ENCODE measurements around the gene DNAAF8. TPM values are rescaled to one million over a fixed set of nuclear protein-coding genes. Genes with fewer than 3 reads are reported as not detected.

The DNAAF8 gene
- total RNA-seq, 1 donor from 2014 or later, result 0.59 TPM

DNA sequence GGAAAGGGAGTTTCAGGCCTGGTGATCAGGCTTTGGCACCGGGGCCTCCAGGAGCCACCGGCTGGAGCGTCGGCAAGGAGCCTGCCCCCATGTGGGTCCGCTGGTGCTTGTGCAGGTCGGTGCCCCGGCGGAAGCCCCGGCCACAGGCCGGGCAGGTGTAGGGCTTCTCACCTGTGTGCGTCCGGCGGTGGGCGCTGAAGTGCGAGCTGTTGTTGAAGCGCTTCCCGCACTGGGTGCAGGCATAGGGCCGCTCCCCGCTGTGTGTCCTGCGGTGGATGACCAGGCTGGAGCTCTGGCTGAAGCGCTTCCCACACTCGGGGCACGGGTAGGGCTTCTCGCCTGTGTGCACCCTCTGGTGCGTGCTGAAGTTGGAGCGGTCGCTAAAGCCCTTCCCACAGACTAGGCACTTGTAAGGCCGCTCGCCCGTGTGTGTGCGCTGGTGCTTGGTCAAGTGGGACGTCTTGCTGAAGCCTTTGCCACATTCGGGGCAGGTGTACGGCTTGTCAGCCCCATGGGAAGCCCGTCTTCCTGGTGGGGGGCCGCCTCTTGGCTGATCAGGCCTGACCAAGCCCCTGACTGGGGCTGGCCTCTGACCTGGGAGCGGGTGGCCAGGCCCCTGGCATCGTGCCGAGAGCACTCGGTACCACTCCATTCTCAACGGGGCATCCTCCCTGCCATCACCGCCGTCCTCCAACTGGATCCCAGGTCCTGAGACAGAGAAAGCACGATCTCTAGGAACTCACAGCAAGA is 18.2 kb downstream of the DNAAF8 start:
- DNase-seq, result no peak

DNA sequence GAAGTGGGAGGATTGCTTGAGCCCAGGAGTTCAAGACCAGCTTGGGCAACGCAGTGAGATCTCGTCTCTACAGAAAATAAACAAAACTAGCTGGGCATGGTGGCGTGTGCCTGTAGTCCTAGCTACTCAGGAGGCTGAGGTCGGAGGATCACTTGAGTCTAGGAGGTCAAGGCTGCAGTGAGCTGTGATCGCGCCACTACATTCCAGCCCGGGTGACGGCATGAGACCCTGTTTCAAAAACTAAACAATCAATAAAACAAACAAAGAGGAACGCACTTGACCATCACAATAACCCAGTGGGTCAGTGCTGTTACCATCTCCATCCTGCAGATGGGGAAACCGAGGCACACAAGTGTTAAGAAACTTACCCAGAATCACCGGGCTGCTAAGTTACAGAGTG is 18.9 kb downstream of the DNAAF8 start:
- no peak for DNase-seq

DNA sequence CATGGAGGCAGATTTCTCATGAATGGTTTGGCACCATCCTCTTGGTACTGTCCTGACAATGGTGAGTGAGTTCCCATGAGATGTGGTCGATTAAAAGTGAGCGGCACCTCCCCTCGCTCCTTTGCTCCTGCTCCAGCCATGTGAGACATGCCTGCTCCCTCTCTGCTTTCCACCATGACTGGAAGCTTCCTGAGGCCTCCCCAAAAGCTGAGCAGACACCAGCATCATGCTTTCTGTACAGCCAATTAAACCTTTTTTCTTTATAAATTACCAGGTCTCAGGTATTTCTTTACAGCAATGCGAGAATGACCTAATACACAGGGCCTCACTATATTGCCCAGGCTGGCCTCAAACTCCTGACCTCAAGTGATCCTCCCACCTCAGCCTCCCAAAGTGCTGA is 20.5 kb downstream of the DNAAF8 start:
- no peak for DNase-seq

DNA sequence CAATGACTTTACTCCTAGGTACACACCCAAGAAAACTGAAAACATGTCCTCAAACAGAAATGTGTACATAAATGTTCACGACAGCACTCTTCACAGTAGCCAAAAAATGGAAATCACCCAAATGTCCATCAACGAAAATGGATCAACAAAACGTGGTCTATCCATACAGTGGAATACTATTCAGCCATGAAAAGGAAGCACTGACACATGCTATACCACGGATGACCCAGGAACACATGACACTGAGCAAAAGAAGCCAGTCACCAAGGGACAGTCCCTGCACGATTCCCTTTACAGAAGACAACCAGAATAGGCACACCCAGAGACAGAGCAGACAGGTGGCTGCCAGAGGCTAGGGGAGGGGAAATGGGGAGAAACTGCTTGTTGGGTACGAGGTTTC is 21.4 kb downstream of the DNAAF8 start:
- no peak for DNase-seq

DNA sequence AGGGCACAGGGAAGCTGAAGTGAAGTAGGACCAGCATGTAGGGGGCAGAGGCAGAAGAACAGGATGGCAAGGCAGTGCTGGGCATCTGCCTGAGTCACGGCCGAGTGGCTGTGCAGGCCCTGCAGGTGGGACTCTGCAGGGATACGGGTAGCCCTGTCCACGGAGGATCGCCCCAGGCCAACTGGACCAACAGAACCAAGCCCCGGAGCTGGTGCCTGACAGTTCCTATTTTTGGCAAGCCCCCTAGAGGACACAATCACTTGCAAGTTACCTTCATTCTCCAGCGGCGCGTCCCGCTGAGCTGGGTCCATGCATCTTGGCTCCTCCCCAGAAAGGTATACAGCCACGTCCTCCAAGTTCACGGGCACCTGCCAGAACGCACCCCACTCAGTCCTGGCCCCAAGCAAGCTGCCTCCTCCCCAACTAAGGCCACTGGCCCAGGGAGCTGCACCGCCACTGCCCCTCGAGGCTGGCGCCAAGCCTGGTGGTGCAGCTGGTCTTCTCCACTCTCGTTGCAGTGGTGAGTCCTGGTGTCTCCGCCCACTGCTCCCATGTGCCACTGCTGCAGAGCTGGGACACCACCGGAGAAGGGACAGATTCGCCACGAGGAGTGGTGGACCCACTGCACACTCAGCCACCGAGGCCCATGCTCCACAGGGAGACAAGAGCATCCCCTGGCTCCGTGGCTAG is 26.0 kb downstream of the DNAAF8 start:
- no peak for DNase-seq

DNA sequence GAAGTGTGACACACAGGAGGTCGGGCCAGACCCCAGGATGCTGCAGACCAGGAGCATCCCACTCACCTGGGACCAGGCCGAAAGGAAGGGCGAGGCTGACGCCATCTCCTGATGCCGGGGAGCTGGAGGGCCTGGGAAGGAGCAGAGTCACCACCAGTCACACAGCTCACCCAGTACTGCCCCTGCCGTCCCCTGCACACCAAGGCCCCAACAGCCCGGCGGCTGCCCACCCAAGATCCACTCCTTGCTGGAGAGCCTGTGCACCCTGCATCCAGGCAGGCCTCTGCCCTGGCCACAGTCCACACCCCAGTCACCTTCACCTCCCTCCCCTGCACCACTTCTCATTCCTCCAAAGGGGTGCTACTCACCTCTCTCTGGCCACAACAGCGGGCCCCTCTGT is 27.9 kb downstream of the DNAAF8 start:
- no peak for DNase-seq

DNA sequence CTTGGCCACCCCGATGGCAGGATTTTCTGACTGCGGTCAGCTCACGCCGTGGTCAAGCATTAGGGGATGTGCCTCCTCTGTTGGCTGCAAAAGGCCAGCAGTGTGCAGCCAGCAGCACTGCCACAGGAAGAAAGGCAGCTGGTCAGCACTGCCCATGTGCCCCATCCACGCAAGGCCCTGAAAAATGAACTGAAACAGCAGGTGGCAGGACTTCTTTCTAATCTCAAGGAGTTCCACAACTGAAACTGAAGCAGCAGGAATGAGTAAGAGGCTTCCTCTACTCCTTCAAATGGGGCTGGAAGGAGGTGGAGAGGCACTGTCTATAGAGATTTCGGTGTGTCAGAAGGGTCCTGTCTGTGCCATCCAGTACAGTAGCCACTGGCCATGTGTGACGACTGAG is 29.5 kb downstream of the DNAAF8 start:
- DNase-seq, result no peak

DNA sequence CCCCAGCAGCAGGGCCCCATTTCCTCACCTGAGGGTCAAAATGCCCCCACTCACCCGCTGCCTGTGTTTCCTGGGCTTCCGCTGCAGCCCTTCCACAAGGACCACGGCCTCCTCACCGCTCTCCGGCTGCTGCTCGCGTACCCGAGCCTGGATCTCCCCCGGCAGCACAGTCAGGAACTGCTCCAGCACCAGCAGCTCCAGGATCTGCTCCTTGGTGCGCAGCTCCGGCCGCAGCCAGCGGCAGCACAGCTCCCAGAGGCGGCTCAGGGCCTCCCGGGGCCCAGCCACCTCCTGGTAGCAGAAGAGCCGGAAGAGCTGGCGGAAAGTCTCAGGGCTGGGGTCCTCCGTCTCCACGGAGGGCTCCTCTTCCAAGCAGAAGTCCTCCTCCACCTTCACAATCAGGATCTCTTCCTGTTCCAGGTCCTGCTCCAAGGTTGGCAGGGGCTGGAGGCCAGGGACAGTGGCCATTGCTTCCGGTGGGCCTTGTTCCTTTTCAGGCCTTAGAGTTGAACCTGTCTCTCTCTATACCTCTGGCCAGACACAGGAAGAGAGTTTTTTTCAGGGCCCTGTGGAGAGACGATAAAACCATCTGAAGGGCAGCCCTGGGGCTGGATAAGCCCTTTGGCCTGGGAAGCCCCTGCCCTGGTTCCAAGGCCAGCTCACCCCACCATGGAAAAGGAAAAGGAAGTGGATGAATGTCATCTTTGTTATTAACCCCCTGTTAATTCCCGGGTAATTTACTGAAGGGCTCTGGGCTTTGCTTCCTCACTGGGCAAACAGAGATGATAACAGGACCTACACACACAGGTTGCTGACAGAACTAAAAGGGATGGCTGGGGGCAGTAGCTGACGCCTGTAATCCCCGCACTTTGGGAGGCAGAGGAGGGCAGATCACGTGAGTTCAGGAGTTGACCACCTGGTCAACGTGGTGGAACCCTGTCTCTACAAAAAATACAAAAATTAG is 31.5 kb downstream of the DNAAF8 start:
- DNase-seq, result no peak

DNA sequence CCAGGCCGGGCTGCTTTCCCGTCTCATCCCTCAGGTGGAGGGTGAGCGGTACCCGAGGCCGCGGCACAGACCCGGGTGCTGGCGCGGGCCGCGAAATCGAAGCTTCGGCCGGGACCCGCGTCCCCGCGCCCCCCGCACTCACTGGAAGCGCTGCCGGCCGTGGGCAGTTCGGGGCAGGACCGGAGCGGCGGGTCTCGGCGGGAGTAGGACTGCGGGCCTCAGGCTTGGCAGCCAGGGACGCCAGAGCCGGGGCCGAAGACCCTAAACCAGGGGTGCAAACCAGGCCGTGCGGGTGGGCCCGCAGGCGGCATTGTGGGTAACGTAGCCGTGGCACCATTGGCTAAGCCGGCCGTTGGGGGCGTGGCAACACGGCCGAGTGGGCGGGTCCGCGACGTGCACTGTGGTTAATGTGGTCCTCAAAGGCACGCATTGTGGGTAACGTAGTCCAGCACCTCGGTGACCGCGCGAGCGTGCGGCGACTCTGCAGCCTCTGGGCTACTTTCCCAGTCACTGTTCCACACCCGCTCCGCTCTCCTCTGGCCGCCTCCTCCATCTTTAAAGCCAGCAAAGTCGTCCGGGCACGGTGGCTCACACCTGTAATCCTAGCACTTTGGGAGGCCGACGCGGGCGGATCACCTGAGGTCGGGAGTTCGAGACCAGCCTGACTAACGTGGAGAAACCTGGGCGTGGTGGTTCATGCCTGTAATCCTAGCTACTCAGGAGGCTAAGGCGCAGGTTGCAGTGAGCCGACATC is 32.7 kb downstream of the DNAAF8 start, which contains the start of gene ZNF500:
Gene ZNF500 (minus strand): TSS at position 288 of the 754 bp plus-strand sequence. CDS start 1,184 bp downstream, outside the sequence.
- DNase-seq, result peak; percentile 96

DNA sequence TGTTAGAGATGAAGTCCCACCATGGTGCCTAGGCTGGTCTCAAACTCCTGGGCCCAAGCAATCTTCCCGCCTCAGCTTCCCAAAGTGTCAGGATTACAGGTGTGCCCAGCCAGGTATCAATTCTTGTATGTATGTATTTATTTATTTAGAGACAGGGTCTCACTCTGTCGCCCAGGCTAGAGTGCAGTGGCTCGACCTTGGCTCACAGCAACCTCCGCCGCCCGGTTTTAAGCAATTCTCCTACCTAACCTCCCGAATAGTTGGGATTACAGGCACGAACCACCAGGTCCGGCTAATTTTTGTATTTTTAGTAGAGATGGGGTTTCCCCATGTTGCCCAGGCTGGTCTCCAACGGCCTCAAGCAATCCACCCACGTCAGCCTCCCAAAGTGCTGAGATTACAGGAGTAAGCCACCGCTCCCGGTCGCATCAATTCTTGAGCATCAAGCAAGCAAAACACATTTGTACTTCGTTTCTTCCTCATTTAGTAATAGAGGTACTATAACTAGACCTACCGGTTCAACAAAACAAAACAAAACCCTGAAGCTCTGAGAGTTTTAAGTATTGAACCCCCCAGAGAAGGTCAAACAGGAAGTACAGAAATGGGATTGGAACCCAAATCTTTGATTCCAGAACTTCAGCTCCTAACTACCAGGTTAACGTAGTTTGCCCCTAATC is 33.7 kb downstream of the DNAAF8 start:
- no peak for DNase-seq

DNA sequence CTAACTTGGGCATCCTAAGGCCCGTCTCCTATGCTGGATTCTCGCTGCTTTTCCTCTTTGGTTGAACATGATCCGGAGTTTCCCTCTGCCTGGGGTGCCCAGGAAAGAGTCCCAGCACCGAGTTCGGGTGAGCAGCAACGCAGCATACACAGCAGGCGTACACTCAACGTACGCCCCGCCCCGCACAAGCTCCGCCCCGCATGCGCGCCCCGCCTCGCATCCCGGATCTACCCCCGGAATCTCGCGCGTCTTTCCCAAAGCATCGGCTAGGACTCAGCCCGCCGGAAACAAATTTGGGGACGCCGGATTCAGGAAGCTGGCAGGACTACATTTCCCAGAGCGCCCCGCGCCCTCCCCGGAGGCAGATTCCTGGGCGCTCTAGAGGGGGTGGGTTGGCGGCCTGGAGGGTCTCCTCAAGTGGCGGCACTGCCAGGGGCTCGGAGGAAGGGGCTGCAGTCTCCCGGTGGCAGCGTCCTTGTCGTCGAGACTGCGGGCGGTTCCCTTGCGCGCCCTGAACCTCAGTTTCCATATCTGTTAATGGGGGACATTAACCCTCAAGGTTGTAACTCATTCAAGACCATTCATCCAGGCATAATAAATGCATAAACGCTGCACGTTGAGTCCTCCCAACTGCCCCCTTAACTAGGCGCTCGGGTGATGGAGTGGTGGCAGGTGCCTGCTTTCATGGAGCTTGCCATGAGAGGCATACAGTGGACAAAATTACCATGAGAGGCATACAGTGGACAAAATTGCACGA is 34.4 kb downstream of the DNAAF8 start:
- DNase-seq, result peak; percentile 97

DNA sequence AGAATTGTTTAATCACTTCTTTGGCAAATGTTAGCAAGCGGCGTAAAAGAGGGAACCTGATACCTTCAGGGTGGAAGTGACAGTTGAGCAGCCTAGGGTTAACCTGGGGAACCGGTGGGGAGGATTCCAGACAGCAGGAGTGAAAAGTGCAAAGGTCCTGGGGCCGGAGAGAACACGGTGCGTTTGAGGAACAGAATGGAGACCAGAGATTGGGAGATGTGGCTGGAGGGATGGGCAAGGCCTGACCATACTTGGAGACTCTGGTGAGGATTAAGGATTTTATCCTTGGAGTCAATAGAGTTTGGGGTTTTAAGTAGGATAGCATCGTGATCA is 34.9 kb downstream of the DNAAF8 start:
- no peak for DNase-seq

DNA sequence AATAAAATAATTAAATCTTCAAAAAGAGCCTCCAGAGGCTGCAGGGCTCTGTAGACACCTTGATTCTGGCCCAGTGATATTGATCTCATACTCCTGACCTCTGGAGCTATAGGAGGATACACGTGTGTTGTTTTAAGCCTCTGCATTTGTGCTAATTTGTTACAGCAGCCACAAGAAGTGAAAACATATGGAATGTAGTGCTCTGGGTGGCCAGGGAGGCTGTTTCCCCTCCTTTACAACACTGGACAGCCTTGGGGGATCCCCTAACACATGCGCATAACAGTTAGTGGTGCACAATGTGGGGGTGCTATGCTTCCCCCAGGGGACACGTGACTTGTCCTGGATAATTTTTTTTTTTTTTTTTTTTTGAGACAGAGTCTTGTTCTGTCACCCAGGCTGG is 37.3 kb downstream of the DNAAF8 start:
- DNase-seq, result no peak

DNA sequence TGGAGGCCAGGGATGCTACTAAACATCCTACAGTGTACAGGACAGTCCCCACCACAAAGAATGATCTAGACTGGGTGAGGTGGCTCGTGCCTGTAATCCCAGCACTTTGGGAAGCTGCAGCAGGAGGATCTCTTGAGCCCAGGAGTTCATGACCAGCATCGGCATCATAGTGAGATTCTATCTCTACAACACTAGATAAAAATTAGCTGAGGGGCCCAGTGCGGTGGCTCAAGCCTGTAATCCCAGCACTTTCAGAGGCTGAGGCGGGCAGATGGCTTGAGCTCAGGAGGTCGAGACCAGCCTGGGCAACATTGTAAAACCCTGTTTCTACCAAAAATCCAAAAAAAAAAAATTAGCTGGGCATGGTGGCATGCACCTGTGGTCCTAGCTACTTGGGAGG is 38.0 kb downstream of the DNAAF8 start:
- no peak for DNase-seq

DNA sequence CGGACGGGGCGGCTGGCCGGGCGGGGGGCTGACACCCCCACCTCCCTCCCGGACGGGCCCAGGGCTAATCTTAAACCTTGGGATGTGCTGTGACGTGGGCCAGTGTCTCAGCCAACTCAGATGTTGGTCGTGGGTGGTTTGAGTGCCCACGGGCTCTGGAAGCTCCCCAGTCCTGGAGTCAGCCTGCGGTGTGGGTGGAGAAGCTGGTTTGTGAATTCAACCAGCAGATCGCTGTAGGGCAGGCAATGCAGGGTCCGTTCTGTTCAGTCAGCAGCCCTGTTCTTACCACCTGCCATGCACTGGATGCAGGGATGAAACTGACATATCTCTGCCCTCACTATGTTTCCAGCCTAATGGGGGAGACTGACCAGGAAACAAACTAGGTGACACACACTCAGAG is 40.7 kb downstream of the DNAAF8 start:
- no peak for DNase-seq

DNA sequence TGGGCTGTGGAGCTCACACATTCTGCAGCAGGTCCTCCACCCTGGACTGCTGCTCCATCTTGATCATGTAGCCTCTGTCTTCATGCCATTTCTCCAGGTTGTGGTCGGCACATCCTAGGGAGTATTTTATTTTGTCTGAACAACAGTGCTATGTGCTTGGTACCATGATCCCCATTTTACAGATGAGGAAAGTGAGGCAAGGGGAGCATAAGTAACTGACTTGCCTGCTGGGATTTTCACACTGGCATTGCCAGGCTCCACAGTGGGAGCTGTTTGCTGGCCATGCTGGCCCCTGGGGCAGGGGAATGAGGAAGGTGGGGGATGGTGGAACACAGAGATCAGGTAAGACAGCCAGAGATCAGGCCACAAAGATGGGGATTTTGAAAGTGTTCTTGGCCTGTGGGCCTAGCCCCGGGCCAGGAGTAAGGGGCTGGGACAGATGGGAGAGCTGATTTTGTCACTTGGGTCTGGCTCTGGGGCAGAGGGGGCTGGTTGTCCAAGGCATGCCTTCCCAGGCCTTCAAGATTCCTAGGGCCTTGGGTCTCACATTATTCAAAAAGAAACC is 41.9 kb downstream of the DNAAF8 start:
- no peak for DNase-seq

DNA sequence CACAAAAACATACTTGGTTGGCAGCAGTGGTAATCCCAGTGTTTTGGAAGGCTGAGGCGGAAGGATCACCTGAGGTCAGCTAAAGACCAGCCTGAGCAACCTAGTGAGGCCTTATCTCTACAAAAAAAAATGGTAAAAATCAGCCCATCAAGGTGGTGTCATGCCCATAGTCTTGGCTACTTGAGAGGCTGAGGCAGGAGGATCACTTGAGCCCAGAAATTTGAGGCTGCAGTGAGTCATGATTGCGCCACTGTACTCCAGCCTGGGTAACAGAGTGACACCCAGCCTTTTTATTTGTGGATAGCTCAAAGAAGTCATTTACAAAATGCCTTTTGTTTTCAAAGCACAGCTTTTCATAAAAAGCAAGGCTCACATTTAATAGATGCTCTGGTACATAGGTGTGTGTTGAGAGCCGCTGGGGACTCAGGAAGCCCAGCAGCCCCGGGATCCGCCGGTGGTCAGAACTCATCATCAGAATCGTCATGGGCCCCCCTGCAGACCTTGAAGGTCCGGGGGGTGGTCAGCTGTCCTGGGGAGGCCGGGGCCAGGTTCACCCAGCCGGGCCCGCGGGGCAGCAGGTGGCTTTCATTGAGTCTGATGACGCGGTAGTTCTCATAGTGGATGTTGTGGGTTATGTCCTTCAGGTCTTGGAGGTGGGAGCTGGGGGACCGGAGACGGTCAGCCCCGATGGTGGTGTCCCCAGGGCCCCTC is 43.2 kb downstream of the DNAAF8 start:
- DNase-seq, result no peak

DNA sequence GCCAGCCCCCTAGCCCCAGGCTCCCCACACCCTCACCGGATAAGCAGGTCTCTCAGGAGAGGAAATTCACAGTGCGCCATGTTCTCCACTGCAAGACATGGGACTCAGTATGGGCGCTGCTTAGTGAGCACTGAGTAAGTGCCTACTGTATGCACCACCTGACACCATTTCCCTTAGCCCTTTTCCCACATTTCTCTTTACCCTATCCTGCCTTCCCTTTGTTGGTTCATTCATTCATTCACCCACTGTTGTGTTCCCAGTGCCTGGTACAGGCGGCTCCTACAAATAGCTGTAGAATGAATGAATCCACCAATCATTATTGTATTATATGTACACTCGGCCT is 43.7 kb downstream of the DNAAF8 start:
- DNase-seq, result no peak

DNA sequence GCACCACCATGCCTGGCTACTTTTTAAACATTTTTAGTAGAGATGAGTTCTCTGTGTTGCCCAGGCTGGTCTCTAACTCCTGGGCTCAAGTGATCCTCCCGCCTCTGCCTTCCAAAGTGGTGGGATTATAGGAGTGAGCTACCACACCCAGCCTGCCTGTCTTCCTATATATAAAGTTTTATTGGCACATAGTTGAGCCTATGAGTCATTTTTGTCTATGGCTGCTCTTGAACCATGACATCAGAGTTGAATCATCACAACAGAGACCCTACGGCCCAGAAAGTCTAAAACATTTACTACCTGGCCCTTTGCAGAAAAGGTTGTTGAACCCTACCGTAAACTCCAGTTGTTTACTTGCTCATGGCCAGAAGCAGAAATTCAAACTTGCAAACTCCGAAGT is 45.9 kb downstream of the DNAAF8 start:
- no peak for DNase-seq

All from skin of body (tissue), 2 donors.